GM10847 (cell line): ENCODE results near the gene TENM4.

Source experiments
- POLR2A ChIP-seq: IDR thresholded peaks from 2 replicates; pipeline ENCODE4 v1.6.1; 2011; ENCODE audit not compliant: insufficient read length; ENCODE audit errors: extremely low read depth

Gene TENM4

GRCh38 chr11:78902771-78903507, 537.9 kb downstream of the TENM4 start:
- TF ChIP-seq POLR2A: no peak

DNA sequence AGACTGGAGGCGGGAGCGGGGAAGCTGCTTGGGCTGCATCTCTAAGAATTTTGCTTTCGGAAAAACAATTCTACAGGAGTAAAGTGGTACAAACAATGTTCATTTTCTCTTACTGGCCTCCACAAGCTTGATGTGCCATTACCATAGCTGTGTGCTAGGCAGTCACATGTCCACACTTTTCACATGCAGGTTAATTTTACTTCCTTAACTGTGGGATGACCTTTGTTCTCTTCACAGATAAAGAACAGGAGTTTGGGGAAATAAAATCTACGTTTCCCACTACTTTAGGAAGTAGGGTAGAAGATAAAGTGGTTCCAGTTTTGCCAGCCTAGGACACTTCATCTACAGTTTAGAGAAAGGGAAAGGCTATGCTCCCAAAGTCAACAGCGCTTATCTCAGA, 539.0 kb downstream of the TENM4 start:
- TF ChIP-seq POLR2A: no peak

- no peak for TF ChIP-seq POLR2A
Measured at GRCh38 chr11:78898266-78898775, 542.5 kb downstream of the TENM4 start.

DNA sequence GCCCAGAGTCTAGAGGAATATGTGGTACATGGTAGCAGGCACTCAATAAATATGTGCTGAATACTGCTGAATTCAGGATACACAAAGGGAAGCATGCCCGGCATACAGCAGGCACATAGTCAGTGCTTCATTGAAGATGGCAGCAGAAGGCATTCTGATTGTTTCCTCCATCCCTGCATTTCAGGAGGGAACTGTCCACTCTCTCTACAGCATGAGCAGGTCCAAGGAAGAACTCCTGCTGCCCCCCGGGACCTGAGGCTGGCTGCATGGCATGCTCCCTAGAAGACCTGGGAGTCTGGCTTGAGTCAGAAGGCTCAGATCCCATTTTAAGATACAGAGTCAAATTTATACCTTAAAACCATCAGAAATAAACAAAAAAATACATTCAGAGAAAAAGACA, 546.8 kb downstream of the TENM4 start:
- no peak for TF ChIP-seq POLR2A

DNA sequence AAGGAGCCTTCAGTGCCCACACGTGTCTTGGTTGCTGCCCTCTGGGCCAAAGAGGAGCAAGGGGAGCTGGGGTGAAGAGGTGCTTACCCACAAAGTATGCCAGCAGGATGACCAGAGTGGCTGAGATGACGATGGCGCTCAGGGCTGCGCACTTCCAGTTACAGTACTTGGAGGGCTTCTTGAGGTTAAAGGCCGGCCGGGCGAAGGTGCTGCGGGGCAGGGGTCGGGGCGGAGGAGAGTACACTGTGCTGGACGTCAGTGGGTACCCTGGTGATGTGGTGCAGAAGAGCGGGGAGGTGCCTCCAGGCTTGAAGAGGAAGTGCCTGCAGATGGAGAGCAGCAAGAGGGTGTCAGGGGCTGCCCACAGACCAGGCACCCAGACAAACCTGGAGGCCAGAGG, 551.1 kb downstream of the TENM4 start:
- TF ChIP-seq POLR2A: no peak

GRCh38 chr11:78886616-78887015, 554.2 kb downstream of the TENM4 start:
- no peak for TF ChIP-seq POLR2A

GRCh38 chr11:78884761-78885160, 556.1 kb downstream of the TENM4 start:
- TF ChIP-seq POLR2A: no peak

DNA sequence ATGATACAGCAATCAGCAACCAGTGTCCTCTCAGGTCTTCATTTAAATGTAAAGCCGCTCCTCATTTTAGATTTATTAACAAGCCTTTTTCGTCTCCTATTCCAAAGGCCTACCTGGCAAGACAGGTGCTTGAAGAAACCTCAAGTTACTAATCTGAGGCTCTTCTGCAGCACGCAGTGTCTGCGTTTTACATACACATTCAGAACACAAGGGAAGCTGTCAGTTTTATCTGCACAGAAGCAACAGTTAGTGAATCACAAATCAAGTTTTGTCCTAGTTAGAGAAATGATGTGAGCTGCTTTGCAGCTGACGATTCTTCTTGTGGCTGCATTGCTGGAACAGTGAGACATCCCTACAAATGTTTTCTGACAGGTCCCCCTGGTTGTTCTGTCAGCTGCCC, 557.3 kb downstream of the TENM4 start:
- TF ChIP-seq POLR2A: no peak

DNA sequence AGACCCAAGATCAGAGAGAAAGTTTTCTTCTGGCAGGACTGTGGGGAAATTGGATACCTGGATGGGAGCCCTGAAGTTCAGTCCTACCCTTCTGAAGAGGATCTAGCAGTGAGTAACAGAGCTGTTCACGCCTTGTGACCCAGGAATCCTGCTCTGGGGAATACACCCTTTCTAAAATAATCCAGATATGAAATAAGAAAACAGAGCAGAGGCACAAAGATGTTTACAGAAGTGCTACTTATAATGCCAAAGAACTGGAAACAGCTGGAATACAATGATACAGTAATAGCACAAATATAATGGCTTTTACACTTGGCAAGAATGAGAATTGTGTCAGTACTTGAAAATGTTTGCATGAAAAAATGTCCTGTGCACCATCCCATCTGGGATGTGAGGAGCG, 562.2 kb downstream of the TENM4 start:
- no peak for TF ChIP-seq POLR2A

GRCh38 chr11:78876676-78877075, 564.2 kb downstream of the TENM4 start:
- TF ChIP-seq POLR2A: no peak

GRCh38 chr11:78870655-78871054, 570.2 kb downstream of the TENM4 start:
- no peak for TF ChIP-seq POLR2A

GRCh38 chr11:78869293-78869692, 571.5 kb downstream of the TENM4 start:
- no peak for TF ChIP-seq POLR2A

DNA sequence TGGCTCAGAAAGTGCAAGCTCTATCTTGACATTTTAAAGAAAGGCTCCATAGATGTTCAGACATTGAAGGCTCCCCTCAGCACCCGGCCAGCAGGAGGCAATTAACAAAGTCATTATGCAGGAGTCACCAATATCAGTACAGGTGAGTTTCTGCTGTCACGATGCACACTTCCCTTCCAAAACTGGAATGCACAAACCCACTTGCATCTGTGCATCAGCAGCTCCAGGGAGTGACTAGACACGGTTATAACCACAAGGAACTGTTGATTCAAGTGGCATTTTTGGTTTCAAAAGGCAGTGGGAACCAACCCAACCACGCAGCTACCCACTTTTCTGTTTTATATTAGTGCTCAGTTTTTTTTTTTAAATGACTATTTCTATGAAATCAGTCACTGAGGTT, 572.3 kb downstream of the TENM4 start:
- TF ChIP-seq POLR2A: no peak

DNA sequence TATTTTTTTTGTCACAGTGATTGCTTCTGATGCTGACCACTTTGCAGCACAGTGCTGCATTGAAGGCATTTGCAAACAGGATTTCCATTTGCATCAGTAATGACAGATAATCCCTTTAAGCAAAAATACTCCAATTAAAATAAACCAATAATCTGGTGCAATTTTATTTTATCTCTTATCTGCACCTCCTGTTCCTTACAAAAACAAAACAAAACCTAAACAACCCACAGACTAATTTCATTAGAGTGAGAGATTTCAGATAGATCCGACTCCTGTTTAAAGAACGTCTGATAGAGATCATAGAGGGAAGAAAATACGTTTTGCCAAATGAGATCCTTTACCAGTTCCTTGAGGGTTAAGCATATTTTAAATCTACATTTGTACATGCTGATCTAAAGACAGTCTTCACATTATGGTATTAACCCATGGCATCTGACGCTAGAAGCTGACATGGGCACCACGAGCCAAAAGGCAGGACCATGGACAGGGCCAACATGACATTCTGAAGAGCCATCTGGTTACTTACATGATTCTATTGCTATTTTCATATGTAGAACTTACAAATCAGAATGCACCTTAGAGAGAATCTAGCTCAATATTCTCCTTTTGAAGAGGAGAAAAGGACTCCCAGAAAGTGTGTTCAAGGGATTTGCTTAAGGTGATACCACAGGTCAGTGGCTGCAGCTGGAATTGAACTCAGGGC, 580.0 kb downstream of the TENM4 start:
- no peak for TF ChIP-seq POLR2A

GRCh38 chr11:78857688-78858087, 583.1 kb downstream of the TENM4 start:
- TF ChIP-seq POLR2A: no peak

DNA sequence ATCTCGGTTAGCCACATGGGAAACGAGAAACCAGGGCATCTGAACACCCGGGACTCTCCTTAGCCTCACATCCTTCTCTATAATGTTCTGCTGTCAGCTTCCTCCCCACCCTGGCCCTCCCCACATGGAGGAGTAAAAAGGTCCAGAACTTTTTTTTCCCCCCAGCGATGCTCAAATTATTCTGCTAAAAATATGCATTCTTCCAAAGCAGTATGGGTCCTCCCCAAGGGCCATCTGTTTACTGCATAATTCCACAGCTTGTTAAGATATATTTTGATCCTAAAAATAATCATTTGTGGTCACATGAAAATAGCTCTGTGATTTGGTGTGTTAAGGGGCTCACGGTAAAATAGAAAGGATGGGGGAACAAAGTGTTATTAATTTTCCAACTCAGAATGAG, 584.6 kb downstream of the TENM4 start:
- no peak for TF ChIP-seq POLR2A
